HepG2 (cell line): ENCODE measurements around the gene FBF1. TPM values are rescaled to one million over a fixed set of nuclear protein-coding genes. Genes with fewer than 3 reads are reported as not detected.

Experiments
- ARID4A ChIP-seq: sonication (generic); formaldehyde crosslinking; IDR thresholded peaks from 2 replicates; pipeline ENCODE4 v1.5.0; 2020; ENCODE audit warnings: mild to moderate bottlenecking, missing genetic modification reagents, borderline replicate concordance
- CEBPB ChIP-seq: IDR thresholded peaks from 2 replicates; pipeline ENCODE4 v1.6.1; 2011; ENCODE audit warnings: low read depth, low read length, improper control_type of control experiment, borderline replicate concordance
- FOXA3 ChIP-seq: IDR thresholded peaks from 2 replicates; pipeline ENCODE4 v1.6.1; 2016; ENCODE audit warnings: missing genetic modification reagents, missing compliant biosample characterization
- GRHL1 ChIP-seq: sonication (generic); formaldehyde crosslinking; conservative IDR thresholded peaks from 2 replicates; pipeline ENCODE4 v1.8.0; 2022; ENCODE audit warnings: missing genetic modification reagents
- IRF2 ChIP-seq: IDR thresholded peaks from 2 replicates; pipeline ENCODE4 v1.6.1; 2018; ENCODE audit warnings: missing genetic modification reagents, missing compliant biosample characterization
- PLSCR1 ChIP-seq: sonication (generic); formaldehyde crosslinking; IDR thresholded peaks from 2 replicates; pipeline ENCODE4 v1.5.0; 2020; ENCODE audit warnings: missing genetic modification reagents, mild to moderate bottlenecking, borderline replicate concordance
- SKIL ChIP-seq: sonication (generic); formaldehyde crosslinking; IDR thresholded peaks from 2 replicates; pipeline ENCODE4 v1.8.0; 2022; ENCODE audit warnings: missing genetic modification reagents, mild to moderate bottlenecking, moderate library complexity, borderline replicate concordance
- TCF12 ChIP-seq, 2 experiments: fragments of 450-650 bp in 1 of 2; sonication (generic) in 1 of 2; formaldehyde crosslinking in 1 of 2; IDR thresholded peaks; 2 replicates each; pipeline versions ENCODE4 v1.6.1 to v1.8.0; 2017 to 2022; ENCODE audit warnings: antibody characterized with exemption in 1 of 2, mild to moderate bottlenecking in 1 of 2, missing genetic modification reagents in 1 of 2, moderate library complexity in 1 of 2
- ZBTB46 ChIP-seq: sonication (generic); formaldehyde crosslinking; IDR thresholded peaks from 2 replicates; pipeline ENCODE4 v1.4.0; 2020; ENCODE audit warnings: mild to moderate bottlenecking, missing genetic modification reagents, borderline replicate concordance
- ZNF775 ChIP-seq: sonication (generic); formaldehyde crosslinking; IDR thresholded peaks from 2 replicates; pipeline ENCODE4 v1.4.0; 2020; ENCODE audit warnings: missing genetic modification reagents, mild to moderate bottlenecking, moderate library complexity, borderline replicate concordance
- polyA plus RNA-seq, 8 experiments: library from polyadenylated mRNA; depleted of rRNA in 3 of 8; stranded (reverse) in 7 of 8; unstranded in 1 of 8; fragments of >200 nt; fragmentation: Illumina TruSeq in 4 of 8; extraction: Trizol in 4 of 8; gene quantifications; 2 replicates each; pipeline versions ENCODE4 v1.2.1 to v1.2.3, GENCODE V29; 2011 to 2016; ENCODE audit warnings: low read depth in 4 of 8, missing spikeins in 1 of 8, mixed read lengths in 1 of 8; ENCODE audit not compliant: insufficient read depth in 1 of 8
- total RNA-seq, 5 experiments: library from RNA; depleted of rRNA; stranded (reverse); fragments of >200 nt; fragmentation: Illumina TruSeq; extraction: Trizol; gene quantifications; 2 replicates each; pipeline ENCODE4 v1.2.3, GENCODE V29; 2016; ENCODE audit warnings: low read depth in 1 of 5

Gene FBF1
- total and polyA plus RNA-seq, 2 of the 13 experiments (the other 11 are each of a cell fraction or from before 2014, with no cell fraction given), result 2.4 to 8.1 TPM

GRCh38 chr17:75978938-75979704 lies 38.3 kb upstream of the FBF1 start, which contains the start of the genes ACOX1 and TEN1 (continued):
- peak; percentile 54; the same call in 1 of the 2 replicates for TF ChIP-seq ZBTB46 (CRISPR knock-in tag)
- TF ChIP-seq SKIL (CRISPR knock-in tag), result peak; percentile 94
- TF ChIP-seq PLSCR1 (CRISPR knock-in tag), result no peak
- TF ChIP-seq TCF12 (IDR thresholded peaks at IDR 0.05), result no peak
- TF ChIP-seq TCF12 (CRISPR knock-in tag; IDR thresholded peaks at IDR 0.05), result peak; percentile 57
- no peak for TF ChIP-seq GRHL1 (CRISPR knock-in tag)
- TF ChIP-seq ZNF775, result no peak; the same call in 1 of the 2 replicates
- TF ChIP-seq IRF2 (CRISPR knock-in tag), result peak; percentile 72
- TF ChIP-seq CEBPB, result no peak
- peak; percentile 36 for TF ChIP-seq FOXA3 (CRISPR knock-in tag)
- TF ChIP-seq ARID4A (CRISPR knock-in tag), result peak; percentile 86
